ENCODE data around the gene SH2D2A. TPM values are rescaled to one million over a fixed set of nuclear protein-coding genes. Genes with fewer than 3 reads are reported as not detected.
A peak's percentile ranks its signal among the peaks of the same experiment; 100 is the strongest.

Gene SH2D2A
- total RNA-seq, 1 donor from 2014 or later, result 1.1 TPM

DNA sequence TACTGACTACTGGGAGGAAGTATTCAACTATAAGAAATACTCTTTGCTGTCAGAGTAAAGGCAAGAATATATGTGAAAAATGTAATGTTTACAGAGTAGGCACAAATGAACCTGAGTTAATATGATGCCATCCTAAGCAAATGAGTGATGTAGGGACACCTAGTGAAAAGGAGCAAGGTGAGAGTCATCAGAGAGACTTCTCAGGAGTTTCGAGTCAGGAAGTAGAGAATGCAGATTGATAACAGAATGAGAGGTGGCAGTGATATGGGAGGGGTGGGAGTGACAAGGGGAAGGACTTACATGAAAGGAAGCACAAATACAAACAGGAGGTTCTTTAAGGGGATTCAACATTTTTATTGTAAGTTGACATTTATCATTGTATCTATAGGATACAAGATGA is 39.1 kb downstream of the SH2D2A start:
- peaks cover 31% of the 10 kb centered on the region for H3K4me1 Mint-ChIP-seq

DNA sequence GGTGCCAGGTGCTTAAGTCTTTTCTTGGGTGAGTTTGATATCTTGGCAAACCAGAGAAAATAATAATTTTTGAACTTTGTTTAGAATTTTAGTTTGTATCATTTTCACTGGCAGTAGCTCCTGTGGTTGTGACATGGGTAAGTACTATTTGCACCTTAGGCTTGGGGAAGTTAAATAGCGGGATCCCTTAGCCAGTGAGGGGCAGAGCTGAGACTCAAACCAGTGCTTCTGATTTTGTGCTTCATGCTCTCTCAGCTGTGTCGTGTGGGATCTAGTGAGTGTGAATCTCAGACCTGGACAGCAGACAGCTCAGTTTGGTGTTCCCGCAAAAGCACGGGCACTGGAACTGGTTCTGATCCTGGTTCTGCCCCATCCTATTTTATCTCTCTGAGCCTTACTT is 39.7 kb downstream of the SH2D2A start:
- Mint-ChIP-seq H3K9me3 (no peaks in the 10 kb centered on the region), H3K36me3 (ENCODE audit: low read depth) (peaks cover 3% of the 10 kb centered on the region), H3K4me1 (peaks cover 37% of the 10 kb centered on the region), H3K27me3 (ENCODE audit: low read depth) (no peaks in the 10 kb centered on the region), H3K4me3 (no peak overlapping the region), H3K27ac (ENCODE audit: unreplicated experiment) (no peak overlapping the region)
- DNase-seq (ENCODE audit: low read depth, low spot score), result no peak
- TF ChIP-seq, protein P1, sequence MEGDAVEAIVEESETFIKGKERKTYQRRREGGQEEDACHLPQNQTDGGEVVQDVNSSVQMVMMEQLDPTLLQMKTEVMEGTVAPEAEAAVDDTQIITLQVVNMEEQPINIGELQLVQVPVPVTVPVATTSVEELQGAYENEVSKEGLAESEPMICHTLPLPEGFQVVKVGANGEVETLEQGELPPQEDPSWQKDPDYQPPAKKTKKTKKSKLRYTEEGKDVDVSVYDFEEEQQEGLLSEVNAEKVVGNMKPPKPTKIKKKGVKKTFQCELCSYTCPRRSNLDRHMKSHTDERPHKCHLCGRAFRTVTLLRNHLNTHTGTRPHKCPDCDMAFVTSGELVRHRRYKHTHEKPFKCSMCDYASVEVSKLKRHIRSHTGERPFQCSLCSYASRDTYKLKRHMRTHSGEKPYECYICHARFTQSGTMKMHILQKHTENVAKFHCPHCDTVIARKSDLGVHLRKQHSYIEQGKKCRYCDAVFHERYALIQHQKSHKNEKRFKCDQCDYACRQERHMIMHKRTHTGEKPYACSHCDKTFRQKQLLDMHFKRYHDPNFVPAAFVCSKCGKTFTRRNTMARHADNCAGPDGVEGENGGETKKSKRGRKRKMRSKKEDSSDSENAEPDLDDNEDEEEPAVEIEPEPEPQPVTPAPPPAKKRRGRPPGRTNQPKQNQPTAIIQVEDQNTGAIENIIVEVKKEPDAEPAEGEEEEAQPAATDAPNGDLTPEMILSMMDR (conservative IDR thresholded peaks at IDR 0.05), result no peak

More for the DNA sequence above, 39.1 kb downstream of the SH2D2A start:
- Mint-ChIP-seq H3K27me3 (ENCODE audit: low read depth) (no peaks in the 10 kb centered on the region), H3K4me3 (no peak overlapping the region), H3K9me3 (no peaks in the 10 kb centered on the region), H3K27ac (ENCODE audit: unreplicated experiment) (no peak overlapping the region), H3K36me3 (ENCODE audit: low read depth) (peaks cover 3% of the 10 kb centered on the region)
- TF ChIP-seq, protein P1 (conservative IDR thresholded peaks at IDR 0.05), result no peak
- DNase-seq (ENCODE audit: low read depth, low spot score), result no peak

DNA sequence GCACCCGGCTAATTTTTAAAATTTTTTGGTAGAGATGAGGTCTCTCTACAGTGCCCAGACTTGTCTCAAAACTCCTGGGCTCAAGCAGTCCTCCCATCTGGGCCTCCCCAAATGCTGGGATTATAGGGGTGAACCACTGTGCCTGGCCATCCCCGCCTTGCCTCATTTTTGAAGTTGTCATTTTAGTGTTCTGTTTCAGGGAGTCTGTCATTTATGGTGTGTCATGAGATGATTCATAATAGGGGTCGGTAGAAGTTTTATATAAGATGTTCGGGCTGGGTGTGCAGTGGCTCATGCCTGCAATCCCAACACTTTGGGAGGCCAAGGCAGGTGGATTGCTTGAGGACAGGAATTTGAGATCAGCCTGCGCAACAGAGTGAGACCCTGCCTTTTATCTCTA is 40.8 kb downstream of the SH2D2A start:
- Mint-ChIP-seq H3K4me3 (peak overlapping the region; percentile 10), H3K27ac (ENCODE audit: unreplicated experiment) (no peak overlapping the region), H3K36me3 (ENCODE audit: low read depth) (peaks cover 5% of the 10 kb centered on the region)

DNA sequence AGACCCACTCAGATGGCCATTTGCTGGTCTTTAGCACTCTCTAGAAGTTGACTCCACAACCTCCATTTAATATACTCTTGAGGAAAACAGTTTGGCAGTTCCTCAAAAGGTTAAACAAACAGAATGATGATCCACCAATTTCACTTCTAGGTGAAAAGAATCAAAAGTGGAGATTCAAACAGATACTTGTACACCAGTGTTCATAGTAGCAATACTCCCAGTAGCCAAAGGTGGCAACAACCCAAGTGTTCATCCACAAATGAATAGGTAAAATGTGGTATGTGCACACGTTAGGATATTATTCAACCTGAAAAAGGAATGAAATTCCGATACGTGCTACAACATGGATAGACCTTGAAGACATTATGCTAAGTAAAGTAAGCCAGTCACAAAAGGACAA is 43.0 kb downstream of the SH2D2A start:
- H3K4me1 Mint-ChIP-seq, result peaks cover 57% of the 10 kb centered on the region
- H3K27me3 Mint-ChIP-seq (ENCODE audit: low read depth), result no peaks in the 10 kb centered on the region
- H3K4me3 Mint-ChIP-seq, result peak overlapping the region; percentile 43
- H3K9me3 Mint-ChIP-seq, result no peaks in the 10 kb centered on the region
- H3K27ac Mint-ChIP-seq (ENCODE audit: unreplicated experiment), result no peak overlapping the region
- no peak for DNase-seq (ENCODE audit: low read depth, low spot score)
- TF ChIP-seq, protein P1 (conservative IDR thresholded peaks at IDR 0.05), result peak; percentile 37
- H3K36me3 Mint-ChIP-seq (ENCODE audit: low read depth), result peaks cover 5% of the 10 kb centered on the region

More for the DNA sequence above, 40.8 kb downstream of the SH2D2A start:
- no peak for DNase-seq (ENCODE audit: low read depth, low spot score)
- no peaks in the 10 kb centered on the region for H3K9me3 Mint-ChIP-seq
- TF ChIP-seq, protein P1 (conservative IDR thresholded peaks at IDR 0.05), result no peak
- no peaks in the 10 kb centered on the region for H3K27me3 Mint-ChIP-seq (ENCODE audit: low read depth)
- peaks cover 41% of the 10 kb centered on the region for H3K4me1 Mint-ChIP-seq

DNA sequence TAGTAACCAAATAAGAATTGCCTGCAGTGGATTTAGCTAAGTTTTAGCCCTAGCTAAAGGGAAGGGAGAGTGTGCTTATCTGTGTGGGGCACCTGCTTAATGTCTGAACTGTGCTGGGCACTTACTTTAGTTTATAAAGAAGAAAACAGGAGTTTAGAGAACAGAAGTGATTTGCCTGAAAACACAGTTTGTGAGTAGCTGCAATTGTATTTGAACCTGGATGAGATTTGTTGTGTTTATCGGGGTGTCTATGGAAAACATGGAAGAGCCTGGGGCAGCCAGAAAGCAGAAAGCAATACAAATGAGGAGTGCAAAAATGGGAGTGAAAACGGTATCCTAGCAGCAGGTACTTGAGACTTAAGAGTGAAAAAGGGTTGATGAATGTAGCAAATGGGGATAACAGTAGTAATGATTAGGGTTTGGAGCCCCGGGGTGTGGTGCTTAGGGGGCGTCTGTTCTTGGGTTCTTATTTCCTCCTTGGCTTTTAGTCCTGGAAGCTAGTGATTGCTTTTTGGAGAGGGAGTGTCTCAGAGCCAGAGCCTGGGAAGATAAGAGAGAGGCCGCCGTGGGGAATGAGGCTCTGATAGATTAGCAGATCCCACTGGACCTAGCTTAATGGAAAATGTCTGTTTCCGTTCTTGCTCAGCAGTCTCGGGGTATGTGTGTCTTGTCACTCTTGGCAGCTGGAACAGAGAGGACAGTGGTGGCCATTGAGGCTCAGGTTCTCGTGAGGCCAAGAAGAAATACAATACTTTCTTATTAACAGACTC is 43.7 kb downstream of the SH2D2A start:
- no peaks in the 10 kb centered on the region for H3K27me3 Mint-ChIP-seq (ENCODE audit: low read depth)
- peaks cover 57% of the 10 kb centered on the region for H3K4me1 Mint-ChIP-seq
- TF ChIP-seq, protein P1 (conservative IDR thresholded peaks at IDR 0.05), result no peak
- no peak for DNase-seq (ENCODE audit: low read depth, low spot score)
- H3K9me3 Mint-ChIP-seq, result no peaks in the 10 kb centered on the region
- H3K27ac Mint-ChIP-seq (ENCODE audit: unreplicated experiment), result no peak overlapping the region
- H3K36me3 Mint-ChIP-seq (ENCODE audit: low read depth), result peaks cover 5% of the 10 kb centered on the region
- peak overlapping the region; percentile 43 for H3K4me3 Mint-ChIP-seq

Data from neural crest cell (in vitro differentiated cells).